IPS-15b (cell line): ENCODE data around the gene FAM131A.

Experiments
- H3K27me3 ChIP-seq: one replicate; pipeline ENCODE4 v1.6.1; 2013; ENCODE audit warnings: low read length; ENCODE audit not compliant: control insufficient read depth, insufficient read depth
- H3K36me3 ChIP-seq: one replicate; pipeline ENCODE4 v1.6.1; 2013; ENCODE audit warnings: low read length; ENCODE audit not compliant: control insufficient read depth, insufficient read depth
- H3K4me1 ChIP-seq: one replicate; pipeline ENCODE4 v1.6.1; 2013; ENCODE audit warnings: mild to moderate bottlenecking, low read length; ENCODE audit not compliant: control insufficient read depth, insufficient read depth
- H3K4me3 ChIP-seq: one replicate; pipeline ENCODE4 v1.5.1; 2013; ENCODE audit warnings: low read depth, low read length
- H3K9ac ChIP-seq: one replicate; pipeline ENCODE4 v1.6.1; 2013; ENCODE audit warnings: low read depth, mild to moderate bottlenecking, low read length
- H3K9me3 ChIP-seq: one replicate; pipeline ENCODE4 v1.6.1; 2013; ENCODE audit warnings: mild to moderate bottlenecking, low read length; ENCODE audit not compliant: control insufficient read depth, insufficient read depth

FAM131A gene

GRCh38 chr3:184321666-184322065 is 15.7 kb upstream of the FAM131A start:
- Histone ChIP-seq H3K9ac (no peak overlapping the region), H3K4me1 (peaks cover 4% of the 10 kb centered on the region), H3K27me3 (no peaks in the 10 kb centered on the region), H3K36me3 (peaks cover 83% of the 10 kb centered on the region), H3K4me3 (no peak overlapping the region), H3K9me3 (no peaks in the 10 kb centered on the region)

DNA sequence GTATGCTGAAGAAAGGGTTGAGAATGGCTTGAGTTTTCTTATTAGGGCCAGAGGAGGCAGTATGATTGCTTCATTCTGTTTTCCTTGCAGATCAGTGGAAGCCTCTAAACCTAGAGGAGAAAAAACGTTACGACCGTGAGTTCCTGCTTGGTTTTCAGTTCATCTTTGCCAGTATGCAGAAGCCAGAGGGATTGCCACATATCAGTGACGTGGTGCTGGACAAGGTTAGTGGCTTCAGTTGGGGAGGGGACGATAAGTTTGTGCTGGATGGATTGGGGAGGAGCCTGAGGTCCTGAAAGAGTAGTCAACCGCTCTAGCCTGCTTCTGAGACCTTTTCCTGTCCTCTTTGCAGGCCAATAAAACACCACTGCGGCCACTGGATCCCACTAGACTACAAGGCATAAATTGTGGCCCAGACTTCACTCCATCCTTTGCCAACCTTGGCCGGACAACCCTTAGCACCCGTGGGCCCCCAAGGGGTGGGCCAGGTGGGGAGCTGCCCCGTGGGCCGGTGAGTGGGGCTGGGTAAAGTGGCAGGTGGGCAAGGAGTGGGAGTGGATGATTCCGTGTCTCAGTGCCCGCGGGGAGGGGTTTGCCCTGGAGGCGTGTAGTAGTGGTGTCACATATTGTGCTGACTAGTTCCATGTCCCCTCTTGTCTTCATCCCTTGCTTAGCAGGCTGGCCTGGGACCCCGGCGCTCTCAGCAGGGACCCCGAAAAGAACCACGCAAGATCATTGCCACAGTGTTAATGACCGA is 14.5 kb upstream of the FAM131A start:
- Histone ChIP-seq H3K4me1 (no peaks in the 10 kb centered on the region), H3K9ac (no peak overlapping the region), H3K9me3 (no peaks in the 10 kb centered on the region), H3K36me3 (peaks cover 89% of the 10 kb centered on the region), H3K4me3 (no peak overlapping the region), H3K27me3 (no peaks in the 10 kb centered on the region)

GRCh38 chr3:184323696-184324095 is 13.7 kb upstream of the FAM131A start:
- no peak overlapping the region for H3K4me3 ChIP-seq
- no peaks in the 10 kb centered on the region for H3K9me3 ChIP-seq
- no peaks in the 10 kb centered on the region for H3K4me1 ChIP-seq
- H3K27me3 ChIP-seq = no peaks in the 10 kb centered on the region
- H3K9ac ChIP-seq = no peak overlapping the region
- H3K36me3 ChIP-seq = peaks cover 97% of the 10 kb centered on the region

GRCh38 chr3:184325269-184325668 is 12.1 kb upstream of the FAM131A start:
- Histone ChIP-seq H3K9me3 (no peaks in the 10 kb centered on the region), H3K27me3 (no peaks in the 10 kb centered on the region), H3K4me1 (no peaks in the 10 kb centered on the region), H3K9ac (no peak overlapping the region), H3K4me3 (no peak overlapping the region), H3K36me3 (peaks cover 88% of the 10 kb centered on the region)

GRCh38 chr3:184325715-184326369 is 11.6 kb upstream of the FAM131A start:
- Histone ChIP-seq H3K9me3 (no peaks in the 10 kb centered on the region), H3K9ac (no peak overlapping the region), H3K27me3 (no peaks in the 10 kb centered on the region), H3K4me3 (no peak overlapping the region), H3K36me3 (peaks cover 83% of the 10 kb centered on the region), H3K4me1 (no peaks in the 10 kb centered on the region)

DNA sequence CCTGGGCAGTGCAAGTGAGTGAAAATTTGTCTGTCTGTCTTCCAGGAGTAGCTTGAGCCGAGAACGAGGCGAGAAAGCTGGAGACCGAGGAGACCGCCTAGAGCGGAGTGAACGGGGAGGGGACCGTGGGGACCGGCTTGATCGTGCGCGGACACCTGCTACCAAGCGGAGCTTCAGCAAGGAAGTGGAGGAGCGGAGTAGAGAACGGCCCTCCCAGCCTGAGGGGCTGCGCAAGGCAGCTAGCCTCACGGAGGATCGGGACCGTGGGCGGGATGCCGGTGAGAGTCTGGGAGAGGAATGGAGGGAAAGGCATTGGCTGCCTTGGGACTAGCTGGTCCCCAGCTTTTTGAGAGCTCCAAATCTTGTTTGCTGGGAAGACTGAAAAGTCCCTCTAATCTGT is 10.2 kb upstream of the FAM131A start:
- Histone ChIP-seq H3K4me3 (no peak overlapping the region), H3K9me3 (no peaks in the 10 kb centered on the region), H3K9ac (peak overlapping the region; percentile 12), H3K36me3 (peaks cover 83% of the 10 kb centered on the region), H3K27me3 (no peaks in the 10 kb centered on the region), H3K4me1 (no peaks in the 10 kb centered on the region)

DNA sequence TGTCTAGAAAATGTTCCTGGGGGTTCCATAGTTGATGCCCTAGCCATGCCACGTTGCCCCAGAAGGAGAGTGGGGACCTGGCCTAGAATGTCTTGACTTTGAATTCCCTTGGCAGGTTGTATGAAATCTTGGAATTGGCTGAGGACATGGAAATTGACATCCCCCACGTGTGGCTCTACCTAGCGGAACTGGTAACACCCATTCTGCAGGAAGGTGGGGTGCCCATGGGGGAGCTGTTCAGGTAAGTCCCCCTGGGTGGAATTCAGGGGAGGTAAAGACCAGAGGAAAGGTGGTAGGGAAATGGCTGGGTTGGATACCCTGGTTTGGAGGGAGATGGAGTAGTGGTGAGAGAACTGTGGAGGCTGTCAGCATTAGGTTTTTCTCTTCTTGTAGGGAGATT is 8.9 kb upstream of the FAM131A start:
- Histone ChIP-seq H3K9ac (no peak overlapping the region), H3K4me1 (no peaks in the 10 kb centered on the region), H3K4me3 (no peak overlapping the region), H3K27me3 (no peaks in the 10 kb centered on the region), H3K36me3 (peaks cover 82% of the 10 kb centered on the region), H3K9me3 (no peaks in the 10 kb centered on the region)

GRCh38 chr3:184332370-184333090 is 4.9 kb upstream of the FAM131A start:
- H3K4me3 ChIP-seq = no peak overlapping the region
- H3K9me3 ChIP-seq = no peaks in the 10 kb centered on the region
- peaks cover 2% of the 10 kb centered on the region for H3K4me1 ChIP-seq
- no peaks in the 10 kb centered on the region for H3K27me3 ChIP-seq
- H3K36me3 ChIP-seq = peaks cover 53% of the 10 kb centered on the region
- H3K9ac ChIP-seq = no peak overlapping the region

GRCh38 chr3:184333190-184333589 is 4.2 kb upstream of the FAM131A start:
- Histone ChIP-seq H3K36me3 (peaks cover 47% of the 10 kb centered on the region), H3K9me3 (no peaks in the 10 kb centered on the region), H3K4me1 (peaks cover 3% of the 10 kb centered on the region), H3K9ac (no peak overlapping the region), H3K27me3 (no peaks in the 10 kb centered on the region), H3K4me3 (no peak overlapping the region)

DNA sequence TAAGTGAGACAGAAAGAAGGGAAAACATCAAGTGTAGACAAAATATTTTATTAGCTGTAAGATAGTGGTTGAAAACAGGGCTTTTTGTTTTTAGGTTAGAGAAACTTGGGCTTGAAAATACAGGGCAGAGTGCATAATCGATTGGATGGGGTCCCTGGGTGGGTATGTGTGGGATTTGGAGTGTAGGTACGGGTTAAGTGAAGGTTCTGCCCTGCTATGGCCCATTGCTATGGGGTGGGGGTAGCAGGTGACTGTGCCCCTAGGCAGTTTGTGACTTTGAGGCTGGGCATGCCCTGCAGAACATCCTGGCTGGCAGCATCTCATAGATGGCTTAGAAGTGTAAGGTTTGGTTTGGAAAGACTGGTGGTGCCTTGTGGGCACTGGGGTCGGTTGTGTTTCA is 3.7 kb upstream of the FAM131A start:
- Histone ChIP-seq H3K4me3 (no peak overlapping the region), H3K36me3 (peaks cover 42% of the 10 kb centered on the region), H3K9ac (no peak overlapping the region), H3K27me3 (no peaks in the 10 kb centered on the region), H3K9me3 (no peaks in the 10 kb centered on the region), H3K4me1 (peaks cover 4% of the 10 kb centered on the region)

DNA sequence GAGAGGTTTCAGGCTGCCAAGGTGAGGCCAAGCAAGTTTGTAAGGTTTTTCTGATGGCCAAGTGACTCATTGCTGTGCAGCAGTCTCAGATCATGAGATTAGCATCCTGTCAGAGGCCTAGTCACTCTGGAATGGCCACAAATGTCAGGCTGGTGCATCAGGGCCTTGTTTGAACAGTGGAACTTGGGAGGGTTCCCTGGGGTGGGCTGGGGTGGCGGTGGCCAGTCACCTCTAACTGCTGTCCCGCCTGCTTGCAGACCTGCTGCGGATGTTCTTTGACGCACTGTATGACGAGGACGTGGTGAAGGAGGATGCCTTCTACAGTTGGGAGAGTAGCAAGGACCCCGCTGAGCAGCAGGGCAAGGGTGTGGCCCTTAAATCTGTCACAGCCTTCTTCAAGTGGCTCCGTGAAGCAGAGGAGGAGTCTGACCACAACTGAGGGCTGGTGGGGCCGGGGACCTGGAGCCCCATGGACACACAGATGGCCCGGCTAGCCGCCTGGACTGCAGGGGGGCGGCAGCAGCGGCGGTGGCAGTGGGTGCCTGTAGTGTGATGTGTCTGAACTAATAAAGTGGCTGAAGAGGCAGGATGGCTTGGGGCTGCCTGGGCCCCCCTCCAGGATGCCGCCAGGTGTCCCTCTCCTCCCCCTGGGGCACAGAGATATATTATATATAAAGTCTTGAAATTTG is 2.8 kb upstream of the FAM131A start:
- Histone ChIP-seq H3K9ac (no peak overlapping the region), H3K9me3 (no peaks in the 10 kb centered on the region), H3K27me3 (no peaks in the 10 kb centered on the region), H3K4me1 (peaks cover 4% of the 10 kb centered on the region), H3K4me3 (no peak overlapping the region), H3K36me3 (peaks cover 37% of the 10 kb centered on the region)
